ENCODE results near the gene LGALS9.

DNA sequence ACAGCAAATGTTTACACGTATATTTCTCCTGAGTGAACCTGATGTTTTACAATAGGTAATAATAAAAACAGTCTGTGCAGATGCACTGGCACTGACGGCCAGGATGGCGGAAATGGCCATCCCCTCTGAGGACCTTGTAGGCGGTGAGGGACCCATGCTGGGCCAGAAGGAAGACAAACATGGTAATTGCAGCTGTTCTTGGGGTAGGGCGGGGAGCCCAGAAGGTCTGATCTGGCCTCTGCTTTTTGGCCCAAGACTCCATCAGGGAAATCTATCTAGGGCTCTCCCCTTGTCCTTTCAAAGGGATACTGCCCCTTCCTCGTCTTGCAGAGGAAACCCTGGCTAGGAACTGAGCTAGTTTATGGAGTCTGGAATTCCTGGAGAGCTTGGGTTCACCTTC lies 7.4 kb upstream of the LGALS9 start:
- TF ChIP-seq, protein P1, sequence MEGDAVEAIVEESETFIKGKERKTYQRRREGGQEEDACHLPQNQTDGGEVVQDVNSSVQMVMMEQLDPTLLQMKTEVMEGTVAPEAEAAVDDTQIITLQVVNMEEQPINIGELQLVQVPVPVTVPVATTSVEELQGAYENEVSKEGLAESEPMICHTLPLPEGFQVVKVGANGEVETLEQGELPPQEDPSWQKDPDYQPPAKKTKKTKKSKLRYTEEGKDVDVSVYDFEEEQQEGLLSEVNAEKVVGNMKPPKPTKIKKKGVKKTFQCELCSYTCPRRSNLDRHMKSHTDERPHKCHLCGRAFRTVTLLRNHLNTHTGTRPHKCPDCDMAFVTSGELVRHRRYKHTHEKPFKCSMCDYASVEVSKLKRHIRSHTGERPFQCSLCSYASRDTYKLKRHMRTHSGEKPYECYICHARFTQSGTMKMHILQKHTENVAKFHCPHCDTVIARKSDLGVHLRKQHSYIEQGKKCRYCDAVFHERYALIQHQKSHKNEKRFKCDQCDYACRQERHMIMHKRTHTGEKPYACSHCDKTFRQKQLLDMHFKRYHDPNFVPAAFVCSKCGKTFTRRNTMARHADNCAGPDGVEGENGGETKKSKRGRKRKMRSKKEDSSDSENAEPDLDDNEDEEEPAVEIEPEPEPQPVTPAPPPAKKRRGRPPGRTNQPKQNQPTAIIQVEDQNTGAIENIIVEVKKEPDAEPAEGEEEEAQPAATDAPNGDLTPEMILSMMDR (conservative IDR thresholded peaks at IDR 0.05 in 1 of 2, IDR thresholded peaks at IDR 0.05 in 1 of 2; ENCODE audit: low read depth in 1 of 2, low read length in 2 of 2): no peak
- no peak for TF ChIP-seq EZH2 (IDR thresholded peaks at IDR 0.05; ENCODE audit: low read length, missing control alignments)
